Activated CD4-positive, alpha-beta T cell treated with anti-CD3 and anti-CD28 coated beads, Interleukin-10, Interleukin-2, amounts not matched to agents 100 ng/mL and 50 ng/mL, durations not matched to agents 16 hours and 8 hours (primary cell): Measurements from ENCODE around the gene PIP4K2A.
"Not testable (repeated sequence)": the region's sequence is repeated elsewhere in the genome, so short reads cannot be mapped to it uniquely, and the experiment has no call there.

Experiments
- DNase-seq: peaks from one replicate; pipeline ENCODE4 v3.0.0-alpha.2; 2020

Gene PIP4K2A

GRCh38 chr10:22718659-22719058, 4.3 kb upstream of the PIP4K2A start:
- DNase-seq = not testable (repeated sequence)

- DNase-seq = no peak
These were observed 3.4 kb upstream of the PIP4K2A start for GRCh38 chr10:22717728-22718127.

- DNase-seq = no peak
These were observed 2.6 kb upstream of the PIP4K2A start for GRCh38 chr10:22716943-22717342.

GRCh38 chr10:22715290-22715625, 880 bp upstream of the PIP4K2A start:
- DNase-seq = no peak

GRCh38 chr10:22713853-22714478, 412 bp downstream of the PIP4K2A start:
- DNase-seq = peak; percentile 52

- peak; percentile 30 for DNase-seq
These were observed 1.2 kb downstream of the PIP4K2A start for GRCh38 chr10:22712956-22713852.

- DNase-seq = peak; percentile 39
These were observed 2.0 kb downstream of the PIP4K2A start for GRCh38 chr10:22712211-22712955.

GRCh38 chr10:22711373-22711772, 3.0 kb downstream of the PIP4K2A start:
- DNase-seq = no peak

- DNase-seq = no peak
These were observed 4.1 kb downstream of the PIP4K2A start for GRCh38 chr10:22710139-22710745.

GRCh38 chr10:22708772-22709171, 5.6 kb downstream of the PIP4K2A start:
- no peak for DNase-seq

- DNase-seq = no peak
These were observed 8.9 kb downstream of the PIP4K2A start for GRCh38 chr10:22705527-22705926.

GRCh38 chr10:22704942-22705341, 9.4 kb downstream of the PIP4K2A start:
- no peak for DNase-seq

- no peak for DNase-seq
These were observed 9.9 kb downstream of the PIP4K2A start for GRCh38 chr10:22704471-22704911.

- DNase-seq = no peak
These were observed 12.0 kb downstream of the PIP4K2A start for GRCh38 chr10:22702348-22702747.

- DNase-seq = no peak
These were observed 13.1 kb downstream of the PIP4K2A start for GRCh38 chr10:22701132-22701826.

GRCh38 chr10:22700489-22700888, 13.9 kb downstream of the PIP4K2A start:
- DNase-seq = no peak

GRCh38 chr10:22699976-22700375, 14.4 kb downstream of the PIP4K2A start:
- DNase-seq = no peak

- no peak for DNase-seq
These were observed 15.4 kb downstream of the PIP4K2A start for GRCh38 chr10:22698941-22699440.

GRCh38 chr10:22697800-22698199, 16.6 kb downstream of the PIP4K2A start:
- DNase-seq = no peak

- DNase-seq = no peak
These were observed 17.3 kb downstream of the PIP4K2A start for GRCh38 chr10:22697101-22697500.

- no peak for DNase-seq
These were observed 20.5 kb downstream of the PIP4K2A start for GRCh38 chr10:22693860-22694259.

GRCh38 chr10:22693371-22693784, 21.0 kb downstream of the PIP4K2A start:
- DNase-seq = peak; percentile 68
